Pancreas (tissue), 10 donors: Measurements from ENCODE around the gene EVPL. TPM values are rescaled to one million over a fixed set of nuclear protein-coding genes. Genes with fewer than 3 reads are reported as not detected.

Experiments
- ATAC-seq, 4 donors: fragments of 200-7000 bp; cut with Tn5 transposase; one replicate each; pipeline versions ENCODE4 v1.8.0 to v1.9.1; 2020; ENCODE audit warnings: mild to moderate bottlenecking in 4 of 4, moderate library complexity in 4 of 4
- DNase-seq, 6 donors: peaks; one replicate each; pipeline ENCODE4 v3.0.0-alpha.2; 2020
- FAIRE-seq: peaks from 2 replicates; lab custom pipeline; 2012; peaks lifted over from hg19 to GRCh38; lab: Jason Lieb, UNC
- H3K27ac ChIP-seq, 4 donors: fragments of 200-600 bp; sonication (generic); 1 replicate in 3 of 4; 2 replicates in 1 of 4; pipeline versions ENCODE4 v1.5.0 to v1.8.0; 2020
- H3K27me3 ChIP-seq, 4 donors: fragments of 200-600 bp; one replicate each; pipeline ENCODE4 v1.8.0; 2021
- H3K36me3 ChIP-seq, 3 donors: fragments of 200-600 bp; sonication (generic) in 1 of 3; one replicate each; pipeline versions ENCODE4 v1.5.0 to v1.8.0; 2020 to 2021
- H3K4me1 ChIP-seq, 3 donors: fragments of 200-600 bp; one replicate each; pipeline ENCODE4 v1.8.0; 2021
- H3K4me3 ChIP-seq, 4 donors: fragments of 200-600 bp; sonication (generic) in 2 of 4; one replicate each; pipeline versions ENCODE4 v1.5.0 to v1.8.0; 2020 to 2021
- H3K9me3 ChIP-seq, 4 donors: fragments of 200-600 bp; one replicate each; pipeline ENCODE4 v1.8.0; 2021
- CTCF ChIP-seq, 4 donors: fragments of 200-600 bp; sonication (generic) in 3 of 4; IDR thresholded peaks; one replicate each; pipeline versions ENCODE4 v1.5.0 to v1.8.0; 2021; ENCODE audit warnings: antibody characterized with exemption in 4 of 4
- WGBS, 2 donors: extraction: QIAGEN DNeasy Blood & Tissue Kit; methylation state at CpG; one replicate each; pipeline ENCODE4 v1.1.7; 2013; 5-methylcytosine and 5-hydroxymethylcytosine counted together
- intact Hi-C, 3 donors: fragments of 100-400 bp; cut with DNase I; formaldehyde crosslinking; loops; one replicate each; pipeline versions ENCODE4 v1.11.1 to v1.14.2; 2022
- polyA plus RNA-seq, 2 donors: library from polyadenylated mRNA; stranded (reverse); fragments of 200-250 nt; gene quantifications; one replicate each; pipeline ENCODE4 v1.2.3, GENCODE V29; 2013
- total RNA-seq, 6 donors: library from RNA; stranded (reverse); fragmentation: NEBNext Ultra II Directional in 4 of 6; extraction: Animal tissue kit (Norgen Biotek cat#: 25700) in 4 of 6; gene quantifications; one replicate each; pipeline versions ENCODE4 v1.2.1 to v1.2.4, GENCODE V29; 2021 to 2023
- donor health status: healthy with polysubstance abuse.
- donor health status: DM: no; HTN: no; CAD: no; lungs with moderate emphysema.
- donor health status: DM: no; HTN: no; CAD: no.
- donor health status: control.
- donor health status: control.
- donor health status: Bipolar disorder and iron deficiency.
- donor health status: DM: yes; HTN: yes; CAD: no.
- donor health status: DM: no; HTN: no; CAD: no.
- donor health status: DM: no; HTN: no; CAD: no.
- donor health status: DM: yes; HTN: yes; CAD: no.

The EVPL gene
- total and polyA plus RNA-seq, 8 donors: 1.3 to 14.6 (median 3.3) TPM

DNA sequence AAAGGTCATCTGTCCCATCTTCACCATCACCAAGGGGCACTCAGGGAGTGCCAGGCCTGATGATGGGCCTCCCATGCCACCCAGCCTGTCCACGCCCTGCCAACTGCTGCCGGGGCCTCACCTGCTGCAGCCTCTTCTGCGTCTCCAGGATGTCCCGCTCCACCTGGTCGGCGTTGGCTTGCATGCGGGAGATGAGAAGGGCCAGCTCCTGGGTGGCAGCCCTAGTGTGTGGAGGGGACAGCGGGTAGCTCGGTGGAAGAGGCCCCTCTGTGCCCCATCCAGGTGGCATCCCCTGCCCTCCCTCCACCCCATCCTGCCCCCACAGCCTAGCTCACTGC is 3.2 kb downstream of the EVPL start:
- ATAC-seq (no peak), FAIRE-seq (no peak), DNase-seq (peak in 1 of 6 donors; percentile 55)
- intact Hi-C loops: no loop called here
- no peak for TF ChIP-seq CTCF (IDR thresholded peaks at IDR 0.05)
- no peak overlapping the region for H3K27ac ChIP-seq
- H3K4me3 ChIP-seq: no peak overlapping the region
- whole genome bisulfite sequencing, 2 donors: 84 to 91% methylated on average over 8 to 9 of the region's 9 CpGs
- no peaks in the 10 kb centered on the region for H3K36me3 ChIP-seq
- H3K4me1 ChIP-seq: no peaks in the 10 kb centered on the region
- H3K27me3 ChIP-seq: no peaks in the 10 kb centered on the region
- no peaks in the 10 kb centered on the region for H3K9me3 ChIP-seq

- FAIRE-seq: no peak
- Histone ChIP-seq H3K27me3 (no peaks in the 10 kb centered on the region), H3K36me3 (no peaks in the 10 kb centered on the region), H3K4me3 (no peak overlapping the region), H3K27ac (no peak overlapping the region), H3K4me1 (no peaks in the 10 kb centered on the region), H3K9me3 (no peaks in the 10 kb centered on the region)
- ATAC-seq: no peak
- WGBS, 2 donors: 87 to 92% methylated on average over 27 to 28 of the region's 28 CpGs
- DNase-seq: peak in 1 of 6 donors; percentile 61
- no peak for TF ChIP-seq CTCF (IDR thresholded peaks at IDR 0.05)
- intact Hi-C loops: no loop called here
Measured at GRCh38 chr17:76022973-76023899, 3.9 kb downstream of the EVPL start.

- WGBS, 2 donors: 83 to 84% methylated on average over 24 of the region's 24 CpGs
- Histone ChIP-seq H3K9me3 (no peaks in the 10 kb centered on the region), H3K4me1 (no peaks in the 10 kb centered on the region), H3K27ac (no peak overlapping the region), H3K27me3 (no peaks in the 10 kb centered on the region), H3K36me3 (no peaks in the 10 kb centered on the region), H3K4me3 (no peak overlapping the region)
- no peak for TF ChIP-seq CTCF (IDR thresholded peaks at IDR 0.05)
- DNase-seq (peak in 1 of 6 donors; percentile 62), ATAC-seq (no peak), FAIRE-seq (no peak)
- intact Hi-C loops: no loop called here
Measured at GRCh38 chr17:76022285-76022684, 4.8 kb downstream of the EVPL start.

- DNase-seq (no peak), FAIRE-seq (peak; percentile 59), ATAC-seq (no peak)
- no peaks in the 10 kb centered on the region for H3K9me3 ChIP-seq
- intact Hi-C loops: loop anchor here in 1 of 3 donors (5.0 kb wide), 1 partner anchor 262 kb away; no protein-coding TSS in a partner anchor
- H3K4me3 ChIP-seq: no peak overlapping the region
- H3K36me3 ChIP-seq: no peaks in the 10 kb centered on the region
- H3K27ac ChIP-seq: no peak overlapping the region
- H3K4me1 ChIP-seq: no peaks in the 10 kb centered on the region
- no peak for TF ChIP-seq CTCF (IDR thresholded peaks at IDR 0.05)
- WGBS, 2 donors: 91 to 93% methylated on average over 6 of the region's 6 CpGs
- no peaks in the 10 kb centered on the region for H3K27me3 ChIP-seq
Measured at GRCh38 chr17:76019833-76020467, 7.2 kb downstream of the EVPL start.
